ENCODE data around the gene CAPRIN2. TPM values are rescaled to one million over a fixed set of nuclear protein-coding genes. Genes with fewer than 3 reads are reported as not detected.

Gene CAPRIN2
- total RNA-seq, 1 experiment from 2014 or later = 29.5 TPM

DNA sequence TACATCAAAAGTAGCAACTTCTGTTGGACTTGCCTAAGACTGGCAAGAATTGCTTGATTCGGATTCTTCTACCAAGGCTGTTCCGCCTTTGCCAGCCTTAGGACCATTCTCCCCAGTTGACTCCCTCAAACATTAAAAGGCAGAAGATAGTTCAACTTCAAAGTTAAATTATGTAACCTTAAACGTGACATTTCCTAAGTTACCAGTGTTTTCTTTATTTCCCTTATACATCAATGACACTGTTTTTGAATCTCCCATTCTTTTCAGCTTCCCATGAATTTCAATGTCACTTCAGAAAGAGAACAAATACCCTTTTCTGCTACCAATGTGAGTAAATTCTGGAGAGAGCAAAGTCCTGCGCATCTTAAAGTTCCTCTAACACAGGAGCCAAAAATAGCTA lies 25.2 kb downstream of the CAPRIN2 start:
- TF ChIP-seq EZH2 (IDR thresholded peaks at IDR 0.05; ENCODE audit: low read depth) = no peak
- TF ChIP-seq, protein P1, sequence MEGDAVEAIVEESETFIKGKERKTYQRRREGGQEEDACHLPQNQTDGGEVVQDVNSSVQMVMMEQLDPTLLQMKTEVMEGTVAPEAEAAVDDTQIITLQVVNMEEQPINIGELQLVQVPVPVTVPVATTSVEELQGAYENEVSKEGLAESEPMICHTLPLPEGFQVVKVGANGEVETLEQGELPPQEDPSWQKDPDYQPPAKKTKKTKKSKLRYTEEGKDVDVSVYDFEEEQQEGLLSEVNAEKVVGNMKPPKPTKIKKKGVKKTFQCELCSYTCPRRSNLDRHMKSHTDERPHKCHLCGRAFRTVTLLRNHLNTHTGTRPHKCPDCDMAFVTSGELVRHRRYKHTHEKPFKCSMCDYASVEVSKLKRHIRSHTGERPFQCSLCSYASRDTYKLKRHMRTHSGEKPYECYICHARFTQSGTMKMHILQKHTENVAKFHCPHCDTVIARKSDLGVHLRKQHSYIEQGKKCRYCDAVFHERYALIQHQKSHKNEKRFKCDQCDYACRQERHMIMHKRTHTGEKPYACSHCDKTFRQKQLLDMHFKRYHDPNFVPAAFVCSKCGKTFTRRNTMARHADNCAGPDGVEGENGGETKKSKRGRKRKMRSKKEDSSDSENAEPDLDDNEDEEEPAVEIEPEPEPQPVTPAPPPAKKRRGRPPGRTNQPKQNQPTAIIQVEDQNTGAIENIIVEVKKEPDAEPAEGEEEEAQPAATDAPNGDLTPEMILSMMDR (conservative IDR thresholded peaks at IDR 0.05) = no peak
- intact Hi-C loops (cut with micrococcal nuclease; ENCODE audit: unreplicated experiment) = loop anchor here (2.0 kb wide), 1 partner anchor 17 kb away; no protein-coding TSS in a partner anchor
- no TSS peak for BruUV-seq (replicated peaks)
- H3F3A ChIP-seq (ENCODE audit: insufficient read depth, low read depth) = peaks cover 26% of the 10 kb centered on the region; the same call in 1 of the 2 replicates
- no peaks in the 10 kb centered on the region for H3K9me3 ChIP-seq (ENCODE audit: insufficient read depth, low read depth)
- H3K4me2 ChIP-seq = no peak overlapping the region
- no peaks in the 10 kb centered on the region for H3K27me3 ChIP-seq (ENCODE audit: insufficient read depth, low read depth)
- no peaks in the 10 kb centered on the region for H3K9me2 ChIP-seq (ENCODE audit: insufficient read depth)
- H2AFZ ChIP-seq = no peak overlapping the region
- peaks cover 42% of the 10 kb centered on the region for H3K36me3 ChIP-seq (ENCODE audit: low read depth)
- no peak overlapping the region for H3K27ac ChIP-seq
- H3K4me3 ChIP-seq = no peak overlapping the region
- no peaks in the 10 kb centered on the region for H4K20me1 ChIP-seq (ENCODE audit: insufficient read depth)
- peaks cover 24% of the 10 kb centered on the region for H3K4me1 ChIP-seq (replicated peaks; ENCODE audit: insufficient read depth)
- H3K79me2 ChIP-seq (ENCODE audit: low read depth) = peaks cover 10% of the 10 kb centered on the region
- POLR2A ChIA-PET (ENCODE audit: unreplicated experiment) = interaction anchor here (0.7 kb wide), 1 partner anchor 26 kb away, joined by 3 read pairs; no protein-coding TSS in a partner anchor
- DNase-seq = no peak
- CTCF ChIA-PET = no interaction called here

DNA sequence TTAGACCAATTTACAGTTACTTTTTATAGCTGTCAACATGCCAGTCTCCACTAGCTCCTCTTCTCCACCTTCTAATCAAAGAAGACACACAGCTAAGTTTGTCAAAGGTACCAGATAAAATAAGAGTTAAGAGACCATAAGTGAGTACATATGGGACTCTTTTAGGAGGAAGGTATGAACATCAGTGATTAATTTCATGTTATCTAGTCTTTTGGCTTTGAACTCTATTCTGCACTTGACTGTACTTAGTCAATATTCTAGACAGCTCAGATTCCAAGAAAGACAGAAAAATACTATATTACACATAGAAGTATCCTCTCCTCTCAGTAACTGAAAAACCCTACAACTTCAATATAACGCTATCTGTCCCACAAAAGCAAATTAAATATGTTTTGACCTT lies 28.1 kb downstream of the CAPRIN2 start:
- Histone ChIP-seq H3K9me2 (ENCODE audit: insufficient read depth) (no peaks in the 10 kb centered on the region), H3K27me3 (ENCODE audit: insufficient read depth, low read depth) (no peaks in the 10 kb centered on the region), H2AFZ (no peak overlapping the region), H3F3A (ENCODE audit: insufficient read depth, low read depth) (peaks cover 27% of the 10 kb centered on the region; the same call in 1 of the 2 replicates), H3K4me2 (peak overlapping the region; percentile 39), H3K4me3 (no peak overlapping the region), H3K36me3 (ENCODE audit: low read depth) (peaks cover 54% of the 10 kb centered on the region), H3K9me3 (ENCODE audit: insufficient read depth, low read depth) (no peaks in the 10 kb centered on the region), H3K27ac (peak overlapping the region; percentile 62), H3K79me2 (ENCODE audit: low read depth) (peaks cover 19% of the 10 kb centered on the region), H3K4me1 (replicated peaks; ENCODE audit: insufficient read depth) (peaks cover 24% of the 10 kb centered on the region), H4K20me1 (ENCODE audit: insufficient read depth) (no peaks in the 10 kb centered on the region)
- ChIA-PET POLR2A (ENCODE audit: unreplicated experiment) (no interaction called here), CTCF (interaction anchor here (0.8 kb wide), 1 partner anchor 38 kb away, joined by 4 read pairs; no protein-coding TSS in a partner anchor)
- intact Hi-C loops (cut with micrococcal nuclease; ENCODE audit: unreplicated experiment) = no loop called here
- no peak for DNase-seq
- TF ChIP-seq, protein P1 (conservative IDR thresholded peaks at IDR 0.05) = no peak
- no peak for TF ChIP-seq EZH2 (IDR thresholded peaks at IDR 0.05; ENCODE audit: low read depth)
- no TSS peak for BruUV-seq (replicated peaks)

DNA sequence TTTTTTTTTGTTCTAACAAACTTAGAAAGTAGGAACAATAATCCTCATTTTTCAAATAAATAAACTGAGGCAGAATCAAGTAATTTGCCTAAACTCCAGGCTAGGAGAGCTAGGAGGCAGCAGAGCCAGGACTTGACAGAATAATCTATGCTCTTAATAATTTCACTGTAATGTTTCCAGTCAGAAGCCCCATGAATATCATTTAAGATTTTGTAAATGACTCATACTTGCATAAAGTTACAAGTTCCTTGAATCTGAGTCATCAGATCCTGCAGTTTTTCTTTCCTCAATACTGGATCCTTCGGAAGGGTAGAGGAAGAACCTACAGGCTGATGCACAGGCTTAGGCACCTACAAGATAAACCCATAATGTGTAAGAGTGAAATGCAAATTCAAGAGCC lies 29.0 kb downstream of the CAPRIN2 start:
- Histone ChIP-seq H3K9me2 (ENCODE audit: insufficient read depth) (no peaks in the 10 kb centered on the region), H3K36me3 (ENCODE audit: low read depth) (peaks cover 46% of the 10 kb centered on the region), H3K27ac (peak overlapping the region; percentile 62), H3F3A (ENCODE audit: insufficient read depth, low read depth) (peaks cover 27% of the 10 kb centered on the region; the same call in 1 of the 2 replicates), H4K20me1 (ENCODE audit: insufficient read depth) (no peaks in the 10 kb centered on the region), H3K4me2 (peak overlapping the region; percentile 39), H3K9me3 (ENCODE audit: insufficient read depth, low read depth) (no peaks in the 10 kb centered on the region), H3K4me3 (no peak overlapping the region), H3K4me1 (replicated peaks; ENCODE audit: insufficient read depth) (peaks cover 24% of the 10 kb centered on the region), H2AFZ (no peak overlapping the region), H3K79me2 (ENCODE audit: low read depth) (peaks cover 19% of the 10 kb centered on the region), H3K27me3 (ENCODE audit: insufficient read depth, low read depth) (no peaks in the 10 kb centered on the region)
- TF ChIP-seq, protein P1 (conservative IDR thresholded peaks at IDR 0.05) = no peak
- no TSS peak for BruUV-seq (replicated peaks)
- intact Hi-C loops (cut with micrococcal nuclease; ENCODE audit: unreplicated experiment) = no loop called here
- CTCF ChIA-PET = no interaction called here
- peak in 1 of 2 experiments; percentile 81 for DNase-seq
- POLR2A ChIA-PET (ENCODE audit: unreplicated experiment) = interaction anchor here (0.7 to 1.0 kb wide), 2 partner anchors 25 to 69 kb away, joined by 6 to 7 read pairs; no protein-coding TSS in a partner anchor
